ENCODE data around the gene ZNF785.

DNA sequence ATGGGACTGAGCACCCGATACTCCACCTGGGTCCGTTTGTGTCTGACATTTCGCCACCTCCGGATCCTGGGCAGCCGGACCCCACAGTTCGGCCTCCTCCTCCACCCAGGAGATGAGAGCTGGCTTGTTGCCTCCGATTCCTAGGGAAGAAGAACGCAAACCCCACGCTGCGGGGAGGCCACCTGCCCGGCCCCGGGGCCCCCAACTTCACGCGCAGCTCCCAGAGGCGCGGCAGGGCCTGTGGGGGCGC, 27.9 kb downstream of the ZNF785 start:
- TF ChIP-seq, protein P1, sequence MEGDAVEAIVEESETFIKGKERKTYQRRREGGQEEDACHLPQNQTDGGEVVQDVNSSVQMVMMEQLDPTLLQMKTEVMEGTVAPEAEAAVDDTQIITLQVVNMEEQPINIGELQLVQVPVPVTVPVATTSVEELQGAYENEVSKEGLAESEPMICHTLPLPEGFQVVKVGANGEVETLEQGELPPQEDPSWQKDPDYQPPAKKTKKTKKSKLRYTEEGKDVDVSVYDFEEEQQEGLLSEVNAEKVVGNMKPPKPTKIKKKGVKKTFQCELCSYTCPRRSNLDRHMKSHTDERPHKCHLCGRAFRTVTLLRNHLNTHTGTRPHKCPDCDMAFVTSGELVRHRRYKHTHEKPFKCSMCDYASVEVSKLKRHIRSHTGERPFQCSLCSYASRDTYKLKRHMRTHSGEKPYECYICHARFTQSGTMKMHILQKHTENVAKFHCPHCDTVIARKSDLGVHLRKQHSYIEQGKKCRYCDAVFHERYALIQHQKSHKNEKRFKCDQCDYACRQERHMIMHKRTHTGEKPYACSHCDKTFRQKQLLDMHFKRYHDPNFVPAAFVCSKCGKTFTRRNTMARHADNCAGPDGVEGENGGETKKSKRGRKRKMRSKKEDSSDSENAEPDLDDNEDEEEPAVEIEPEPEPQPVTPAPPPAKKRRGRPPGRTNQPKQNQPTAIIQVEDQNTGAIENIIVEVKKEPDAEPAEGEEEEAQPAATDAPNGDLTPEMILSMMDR (IDR thresholded peaks at IDR 0.05 in 4 of 5, conservative IDR thresholded peaks at IDR 0.05 in 1 of 5), result peak in 1 of 5 experiments; percentile 13
- no peak for TF ChIP-seq POLR2A (IDR thresholded peaks at IDR 0.05)
